Fibroblast of skin of abdomen (primary cell): Measurements from ENCODE around the gene NHLH1. TPM values are rescaled to one million over a fixed set of nuclear protein-coding genes. Genes with fewer than 3 reads are reported as not detected.
A peak's percentile ranks its signal among the peaks of the same experiment; 100 is the strongest.

Experiments used
- DNase-seq: peaks from one replicate; pipeline ENCODE4 v3.0.0-alpha.2; 2013
- polyA plus RNA-seq, 2 experiments: library from polyadenylated mRNA; unstranded; fragments of 120-200 nt; gene quantifications; one replicate each; pipeline ENCODE4 v1.2.1, GENCODE V29; 2013; ENCODE audit not compliant: insufficient read length in 2 of 2

The NHLH1 gene
- polyA plus RNA-seq (2013, experiment 1 of 2; ENCODE audit: insufficient read length), result 0.05 TPM
- polyA plus RNA-seq (2013, experiment 2 of 2; ENCODE audit: insufficient read length), result 0.10 TPM

- DNase-seq, result no peak
Observed at GRCh38 chr1:160366731-160367515, at the start of gene NHLH1. Gene NHLH1 (plus strand): TSS chr1:160367071. CDS start chr1:160370732, 3,661 bp downstream.

- no peak for DNase-seq
Observed at GRCh38 chr1:160322831-160323230, 44.0 kb upstream of the NHLH1 start.

GRCh38 chr1:160325252-160325651, 41.6 kb upstream of the NHLH1 start:
- no peak for DNase-seq

GRCh38 chr1:160326418-160326817, 40.5 kb upstream of the NHLH1 start:
- DNase-seq, result no peak

GRCh38 chr1:160328184-160328583, 38.7 kb upstream of the NHLH1 start:
- no peak for DNase-seq

- DNase-seq, result no peak
Observed at GRCh38 chr1:160330119-160330518, 36.8 kb upstream of the NHLH1 start.

- DNase-seq, result no peak
Observed at GRCh38 chr1:160332516-160332915, 34.4 kb upstream of the NHLH1 start.

- no peak for DNase-seq
Observed at GRCh38 chr1:160338580-160338979, 28.3 kb upstream of the NHLH1 start.

- no peak for DNase-seq
Observed at GRCh38 chr1:160340146-160340545, 26.7 kb upstream of the NHLH1 start.

GRCh38 chr1:160340866-160341265, 26.0 kb upstream of the NHLH1 start:
- no peak for DNase-seq

- no peak for DNase-seq
Observed at GRCh38 chr1:160342526-160342925, 24.3 kb upstream of the NHLH1 start.

GRCh38 chr1:160342953-160343869, 23.7 kb upstream of the NHLH1 start, which contains the start of the genes COPA and NCSTN:
Gene COPA (minus strand): TSS chr1:160343250. CDS start chr1:160343170, 80 bp downstream.
Gene NCSTN (plus strand): TSS chr1:160343383. CDS start chr1:160343397, 14 bp downstream.
- DNase-seq, result peak; percentile 96

GRCh38 chr1:160344241-160344640, 22.6 kb upstream of the NHLH1 start:
- no peak for DNase-seq

GRCh38 chr1:160344936-160345335, 21.9 kb upstream of the NHLH1 start:
- no peak for DNase-seq

GRCh38 chr1:160346463-160346862, 20.4 kb upstream of the NHLH1 start:
- DNase-seq, result no peak

GRCh38 chr1:160346958-160347357, 19.9 kb upstream of the NHLH1 start:
- DNase-seq, result no peak

- DNase-seq, result no peak
Observed at GRCh38 chr1:160351629-160352028, 15.2 kb upstream of the NHLH1 start.

- DNase-seq, result no peak
Observed at GRCh38 chr1:160352555-160352954, 14.3 kb upstream of the NHLH1 start.

GRCh38 chr1:160353223-160353622, 13.6 kb upstream of the NHLH1 start:
- no peak for DNase-seq

- no peak for DNase-seq
Observed at GRCh38 chr1:160354388-160354985, 12.4 kb upstream of the NHLH1 start.

GRCh38 chr1:160357286-160358002, 9.4 kb upstream of the NHLH1 start:
- DNase-seq, result no peak

GRCh38 chr1:160358073-160358472, 8.8 kb upstream of the NHLH1 start:
- DNase-seq, result no peak
